GM23248 (cell line): ENCODE results near the gene BLTP2. TPM values are rescaled to one million over a fixed set of nuclear protein-coding genes. Genes with fewer than 3 reads are reported as not detected.

Experiments
- DNase-seq: peaks from one replicate; pipeline ENCODE4 v3.0.0-alpha.2; 2015
- H2AFZ ChIP-seq: fragments of 200-600 bp; sonication (generic); 2 replicates; pipeline ENCODE4 v1.6.1; 2016; ENCODE audit warnings: antibody characterized with exemption
- H3F3A ChIP-seq: fragments of 200-600 bp; sonication (generic); 2 replicates; pipeline ENCODE4 v1.6.1; 2016; ENCODE audit warnings: mild to moderate bottlenecking, antibody characterized with exemption, mixed run types; ENCODE audit not compliant: insufficient read depth
- H3K27ac ChIP-seq: fragments of 200-600 bp; sonication (generic); 2 replicates; pipeline ENCODE4 v1.5.1; 2016; ENCODE audit warnings: mild to moderate bottlenecking
- H3K27me3 ChIP-seq: fragments of 200-600 bp; sonication (generic); replicated peaks from 2 replicates; pipeline ENCODE4 v1.6.1; 2016; ENCODE audit warnings: mild to moderate bottlenecking; ENCODE audit not compliant: insufficient read depth
- H3K36me3 ChIP-seq: fragments of 200-600 bp; sonication (generic); 2 replicates; pipeline ENCODE4 v1.6.1; 2016; ENCODE audit warnings: low read depth, mild to moderate bottlenecking
- H3K4me1 ChIP-seq: fragments of 200-600 bp; sonication (generic); 2 replicates; pipeline ENCODE4 v1.6.1; 2016; ENCODE audit warnings: mild to moderate bottlenecking; ENCODE audit not compliant: insufficient read depth
- H3K4me2 ChIP-seq: fragments of 200-600 bp; sonication (generic); one replicate; pipeline ENCODE4 v1.6.1; 2016; ENCODE audit warnings: mild to moderate bottlenecking; ENCODE audit not compliant: unreplicated experiment
- H3K4me3 ChIP-seq: fragments of 200-600 bp; sonication (generic); 2 replicates; pipeline ENCODE4 v1.5.1; 2016; ENCODE audit warnings: mild to moderate bottlenecking
- H3K79me2 ChIP-seq: fragments of 200-600 bp; sonication (generic); 2 replicates; pipeline ENCODE4 v1.6.1; 2016; ENCODE audit warnings: mild to moderate bottlenecking; ENCODE audit not compliant: insufficient read depth
- H3K9ac ChIP-seq: fragments of 200-600 bp; sonication (generic); 2 replicates; pipeline ENCODE4 v1.6.1; 2016; ENCODE audit warnings: mild to moderate bottlenecking
- H3K9me2 ChIP-seq: fragments of 200-600 bp; sonication (generic); 2 replicates; pipeline ENCODE4 v1.6.1; 2016; ENCODE audit warnings: mixed run types, mild to moderate bottlenecking, moderate library complexity; ENCODE audit not compliant: insufficient read depth
- H3K9me3 ChIP-seq: fragments of 200-600 bp; sonication (generic); one replicate; pipeline ENCODE4 v1.6.1; 2017; ENCODE audit warnings: low read depth
- H4K20me1 ChIP-seq: fragments of 200-600 bp; sonication (generic); 2 replicates; pipeline ENCODE4 v1.6.0; 2016; ENCODE audit not compliant: insufficient read depth
- EZH2 ChIP-seq: fragments of 200-600 bp; sonication (generic); IDR thresholded peaks from 2 replicates; pipeline ENCODE4 v1.6.1; 2018; ENCODE audit warnings: antibody characterized with exemption, mild to moderate bottlenecking; ENCODE audit not compliant: insufficient read depth, poor library complexity, severe bottlenecking
- EZH2phosphoT487 ChIP-seq: fragments of 200-600 bp; sonication (generic); IDR thresholded peaks from 2 replicates; pipeline ENCODE4 v1.6.1; 2018; ENCODE audit warnings: antibody characterized with exemption, moderate library complexity, mild to moderate bottlenecking, low read depth; ENCODE audit not compliant: insufficient read depth
- whole genome bisulfite sequencing, 2 experiments: methylation state at CpG; one replicate each; pipeline ENCODE4 v1.1.6; 2015 to 2017; ENCODE audit warnings: low lambda C conversion rate in 2 of 2, low coverage in 1 of 2; ENCODE audit errors: missing lambda C conversion rate in 2 of 2; 5-methylcytosine and 5-hydroxymethylcytosine counted together
- in situ Hi-C: fragments of 300-500 bp; cut with MboI; formaldehyde crosslinking; loops from 2 replicates; pipeline ENCODE4 v1.15.0; 2020
- polyA plus RNA-seq: library from polyadenylated mRNA; unstranded; fragments of >200 nt; fragmentation: Nextera tagmentation; extraction: Ambion mirVana; gene quantifications from 2 replicates; pipeline ENCODE4 v1.2.1, GENCODE V29; 2016
- total RNA-seq: library from RNA; depleted of rRNA; stranded (reverse); fragments of >200 nt; shearing (Covaris generic); gene quantifications from 2 replicates; pipeline ENCODE4 v1.2.3, GENCODE V29; 2014

Gene BLTP2
- total and polyA plus RNA-seq, 2 experiments from 2014 or later = 49.8 to 145 TPM

GRCh38 chr17:28645576-28645939 lies 600 bp upstream of the BLTP2 start:
- peaks cover 21% of the 10 kb centered on the region for H3F3A ChIP-seq
- no peaks in the 10 kb centered on the region for H3K27me3 ChIP-seq
- no peak for TF ChIP-seq EZH2
- no peak for TF ChIP-seq EZH2phosphoT487
- peak overlapping the region; percentile 79 for H3K9ac ChIP-seq
- no peaks in the 10 kb centered on the region for H4K20me1 ChIP-seq
- H3K4me2 ChIP-seq = peak overlapping the region; percentile 72
- H3K36me3 ChIP-seq = peaks cover 31% of the 10 kb centered on the region
- H3K9me3 ChIP-seq = no peaks in the 10 kb centered on the region
- H3K4me1 ChIP-seq = peaks cover 14% of the 10 kb centered on the region
- WGBS, 2 experiments = 14 to 20% methylated on average over 8 of the region's 8 CpGs
- peak overlapping the region; percentile 71 for H2AFZ ChIP-seq
- no peaks in the 10 kb centered on the region for H3K9me2 ChIP-seq
- in situ Hi-C loops = no loop called here
- DNase-seq = no peak
- peak overlapping the region; percentile 66 for H3K27ac ChIP-seq
- H3K79me2 ChIP-seq = peaks cover 61% of the 10 kb centered on the region
- H3K4me3 ChIP-seq = peak overlapping the region; percentile 77

GRCh38 chr17:28643983-28644786 lies 773 bp downstream of the BLTP2 start:
- WGBS, 2 experiments = 1% methylated on average over 16 to 18 of the region's 18 CpGs
- in situ Hi-C loops = no loop called here
- peak overlapping the region; percentile 79 for H3K9ac ChIP-seq
- H3K9me3 ChIP-seq = no peaks in the 10 kb centered on the region
- no peaks in the 10 kb centered on the region for H4K20me1 ChIP-seq
- H3K4me3 ChIP-seq = peak overlapping the region; percentile 77
- DNase-seq = peak; percentile 83
- H3K27me3 ChIP-seq = no peaks in the 10 kb centered on the region
- peaks cover 44% of the 10 kb centered on the region for H3K36me3 ChIP-seq
- H3K9me2 ChIP-seq = no peaks in the 10 kb centered on the region
- no peak for TF ChIP-seq EZH2
- no peak for TF ChIP-seq EZH2phosphoT487
- H2AFZ ChIP-seq = peak overlapping the region; percentile 81
- peak overlapping the region; percentile 92 for H3K4me2 ChIP-seq
- no peak overlapping the region; the same call in 1 of the 2 replicates for H3K27ac ChIP-seq
- peaks cover 14% of the 10 kb centered on the region for H3K4me1 ChIP-seq
- H3F3A ChIP-seq = peaks cover 21% of the 10 kb centered on the region
- peaks cover 63% of the 10 kb centered on the region for H3K79me2 ChIP-seq

- H3K27me3 ChIP-seq = no peaks in the 10 kb centered on the region
- H3K9ac ChIP-seq = no peak overlapping the region
- no peak overlapping the region for H3K4me2 ChIP-seq
- peaks cover 14% of the 10 kb centered on the region for H3F3A ChIP-seq
- TF ChIP-seq EZH2 (no peak), EZH2phosphoT487 (no peak)
- 72 to 100% methylated on average over 2 of the region's 2 CpGs for WGBS, 2 experiments
- in situ Hi-C loops = no loop called here
- H4K20me1 ChIP-seq = no peaks in the 10 kb centered on the region
- H3K9me2 ChIP-seq = no peaks in the 10 kb centered on the region
- no peak overlapping the region for H2AFZ ChIP-seq
- peaks cover 8% of the 10 kb centered on the region for H3K4me1 ChIP-seq
- peaks cover 83% of the 10 kb centered on the region for H3K79me2 ChIP-seq
- no peak overlapping the region for H3K27ac ChIP-seq
- no peaks in the 10 kb centered on the region for H3K9me3 ChIP-seq
- peaks cover 62% of the 10 kb centered on the region for H3K36me3 ChIP-seq
- H3K4me3 ChIP-seq = no peak overlapping the region
- no peak for DNase-seq
Observed at GRCh38 chr17:28641579-28641978, 3.4 kb downstream of the BLTP2 start.

GRCh38 chr17:28635506-28635905 lies 9.5 kb downstream of the BLTP2 start:
- Histone ChIP-seq H3K4me1 (no peaks in the 10 kb centered on the region), H3F3A (no peaks in the 10 kb centered on the region), H3K27me3 (no peaks in the 10 kb centered on the region), H4K20me1 (no peaks in the 10 kb centered on the region), H3K9me2 (no peaks in the 10 kb centered on the region), H3K4me2 (no peak overlapping the region), H3K36me3 (peaks cover 65% of the 10 kb centered on the region), H3K9me3 (no peaks in the 10 kb centered on the region), H3K4me3 (no peak overlapping the region), H3K79me2 (peaks cover 66% of the 10 kb centered on the region), H2AFZ (no peak overlapping the region), H3K9ac (no peak overlapping the region), H3K27ac (no peak overlapping the region)
- WGBS, 2 experiments = 94 to 95% methylated on average over 1 of the region's 1 CpG
- no peak for TF ChIP-seq EZH2phosphoT487
- no peak for TF ChIP-seq EZH2
- no peak for DNase-seq
- in situ Hi-C loops = no loop called here
